Kidney capillary endothelial cell (primary cell): Measurements from ENCODE around the gene ATG13.

Experiments used
- DNase-seq: peaks from one replicate; pipeline ENCODE4 v3.0.0-alpha.2; 2018; ENCODE audit warnings: low spot score

Gene ATG13

DNA sequence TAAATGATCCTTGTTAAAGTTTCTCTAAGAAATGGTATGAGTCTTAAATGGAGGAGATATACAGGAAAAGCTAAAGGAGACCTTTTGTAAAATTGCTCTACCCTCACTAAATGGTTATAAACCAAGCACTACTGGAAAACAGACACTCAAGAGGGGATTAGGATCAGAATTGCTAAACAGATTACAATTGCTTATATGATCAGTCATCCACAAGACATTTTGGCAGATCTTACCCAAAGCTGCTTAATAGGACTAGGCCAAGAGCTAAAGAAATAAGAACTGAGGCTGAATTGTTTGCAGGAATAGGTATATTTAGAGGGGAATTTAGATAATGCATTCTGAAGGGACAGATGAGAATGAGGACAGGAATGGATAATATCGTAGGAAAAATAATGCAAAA lies 9.8 kb upstream of the ATG13 start:
- no peak for DNase-seq

DNA sequence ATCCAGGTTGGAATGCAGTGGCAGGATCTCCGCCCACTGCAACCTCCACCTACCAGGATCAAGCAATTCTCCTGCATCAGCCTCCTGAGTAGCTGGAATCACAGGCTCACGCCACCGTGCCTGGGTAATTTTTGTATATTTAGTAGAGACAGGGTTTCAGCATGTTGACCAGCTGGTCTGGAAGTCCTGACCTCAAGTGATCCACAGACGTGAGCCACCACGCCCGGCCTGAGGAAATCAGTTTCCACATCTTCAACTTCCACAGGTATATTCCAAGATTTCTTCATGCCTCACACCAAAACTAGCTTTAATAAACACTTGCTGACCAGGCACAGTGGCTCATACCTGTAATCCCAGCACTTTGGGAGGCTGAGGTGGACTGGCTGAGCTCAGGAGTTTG lies 8.0 kb upstream of the ATG13 start:
- DNase-seq = no peak

DNA sequence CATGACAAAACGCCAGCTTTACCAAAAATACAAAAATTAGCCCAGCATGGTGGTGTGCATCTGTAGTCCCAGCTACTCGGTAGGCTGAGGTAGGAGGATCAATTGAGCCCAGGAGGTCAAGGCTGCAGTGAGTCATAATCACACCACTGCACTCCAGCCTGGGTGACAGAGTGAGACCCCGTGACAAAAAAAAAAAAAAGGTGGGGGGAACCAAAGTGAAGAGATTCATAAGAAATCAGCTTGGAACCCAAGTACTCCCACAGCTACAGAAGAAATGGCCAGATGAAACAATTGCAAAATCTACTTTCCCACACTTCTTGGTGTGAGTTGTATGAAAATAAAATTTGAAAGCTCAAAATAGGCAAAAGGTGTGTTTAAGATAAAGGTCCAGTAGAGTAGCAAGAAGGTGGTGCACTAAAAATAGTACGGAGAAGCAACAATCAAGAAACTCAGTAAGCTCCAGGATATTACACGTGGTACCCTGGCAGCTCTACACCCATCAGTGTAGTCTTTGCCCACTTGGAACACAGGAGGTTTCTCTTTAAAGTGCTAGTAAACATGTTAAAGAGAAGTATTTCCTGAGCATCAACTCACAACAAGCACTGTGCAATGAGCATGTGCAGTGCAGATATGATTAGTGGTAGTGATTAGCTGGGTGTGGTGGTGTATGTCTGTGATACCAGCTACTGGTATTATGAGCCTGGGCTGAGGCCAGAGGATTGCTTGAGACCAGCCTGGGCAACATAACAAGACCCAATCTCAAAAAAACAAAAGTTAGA lies 5.6 kb upstream of the ATG13 start:
- no peak for DNase-seq

DNA sequence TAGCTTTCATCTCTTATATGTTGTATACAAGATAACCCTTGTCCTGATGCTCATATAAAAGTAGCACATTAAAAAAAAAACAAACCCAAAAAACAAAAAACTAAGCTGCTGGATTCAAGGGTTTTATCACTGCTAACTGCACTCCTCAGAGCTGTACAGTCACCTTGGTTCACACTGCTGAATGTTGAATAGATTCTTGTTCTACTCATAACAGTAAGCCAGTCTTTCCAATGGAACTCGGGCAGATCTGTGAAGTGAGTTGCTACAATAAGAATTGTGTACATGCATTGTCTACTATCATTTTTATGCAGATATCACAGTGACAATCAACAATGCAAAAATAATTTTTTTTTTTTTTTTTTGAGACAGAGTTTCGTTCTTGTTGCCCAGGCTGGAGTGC lies 5.0 kb upstream of the ATG13 start:
- no peak for DNase-seq

DNA sequence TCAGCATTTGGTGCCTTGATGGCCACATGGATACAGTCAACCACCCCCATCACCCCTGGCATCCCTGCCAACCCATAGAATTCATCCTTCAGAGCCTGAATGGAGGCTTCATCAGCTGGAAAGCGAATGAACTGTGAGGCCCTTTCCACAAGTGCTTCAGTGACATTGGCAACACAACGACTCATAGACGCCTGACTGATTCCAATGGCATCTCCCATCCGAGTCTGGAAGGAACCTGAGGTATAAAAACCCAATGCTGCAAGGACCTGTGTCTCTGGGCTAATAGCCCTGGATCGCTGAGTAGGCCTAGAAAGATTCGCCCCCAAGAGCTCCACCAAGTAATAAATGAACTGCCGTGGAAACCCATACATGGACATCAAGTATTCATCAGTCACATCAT lies 1.6 kb upstream of the ATG13 start:
- no peak for DNase-seq

DNA sequence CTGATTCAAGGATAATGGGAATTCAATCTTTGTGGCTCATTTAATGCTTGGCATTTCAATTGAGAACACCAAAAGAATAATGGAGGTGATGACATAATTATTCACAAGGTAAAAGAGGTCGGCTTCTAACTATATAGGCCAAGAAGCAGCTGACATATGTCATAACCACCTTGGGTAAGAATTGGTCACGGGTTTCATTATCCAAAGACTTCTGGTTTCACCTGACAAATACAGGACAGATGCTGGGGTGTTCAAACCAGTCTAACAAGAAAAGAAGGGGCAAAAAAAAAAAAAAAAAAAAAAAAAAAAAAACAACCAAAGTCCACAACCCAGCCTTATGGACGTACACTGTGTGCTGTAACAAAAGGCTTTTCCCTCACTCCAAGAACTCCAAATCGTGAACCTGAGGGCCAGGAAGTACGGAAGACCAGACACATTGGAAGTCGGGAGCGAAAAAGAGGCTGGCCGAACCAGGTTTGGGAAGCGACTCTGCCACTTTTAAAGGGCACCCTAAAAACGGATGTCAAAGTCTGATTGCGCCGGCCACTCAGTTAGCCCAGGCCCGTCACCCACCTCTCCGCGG lies 711 bp upstream of the ATG13 start:
- DNase-seq = no peak

DNA sequence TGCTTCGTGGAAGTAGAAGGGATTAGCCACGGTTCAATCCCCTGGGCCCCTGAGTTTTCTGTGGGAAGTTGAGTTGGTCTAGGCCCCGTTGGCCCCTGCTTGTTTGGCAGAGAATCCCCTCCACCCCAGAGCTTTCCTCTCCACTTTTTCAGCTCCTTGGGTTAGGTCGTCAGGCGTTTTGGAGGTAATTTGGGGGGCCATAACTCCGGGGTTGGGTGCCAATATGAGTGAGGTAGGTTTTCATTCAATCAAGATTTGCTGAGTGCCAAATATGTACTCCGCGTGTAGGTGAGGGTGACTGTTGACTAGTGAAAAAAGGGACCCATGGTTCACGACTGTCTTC lies 590 bp downstream of the ATG13 start:
- no peak for DNase-seq

DNA sequence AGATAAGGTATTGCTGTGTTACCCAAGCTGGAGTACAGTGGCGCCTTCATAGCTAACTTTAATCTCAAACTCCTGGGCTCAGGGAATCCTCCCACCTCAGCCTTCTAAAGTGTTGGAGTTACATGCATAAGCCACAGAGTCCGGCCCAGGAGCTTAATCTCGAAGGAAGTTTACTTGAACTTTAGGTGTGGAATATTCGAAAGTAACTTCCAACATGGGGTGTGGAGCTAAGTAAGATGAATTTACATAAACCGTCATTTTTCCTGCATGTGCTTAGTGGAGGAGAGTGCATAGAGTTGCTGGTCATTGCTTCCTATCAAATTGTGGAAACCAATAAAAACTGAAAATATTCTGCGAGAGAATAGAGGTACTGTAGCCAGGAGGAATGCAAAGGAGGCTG lies 1.5 kb downstream of the ATG13 start:
- no peak for DNase-seq

DNA sequence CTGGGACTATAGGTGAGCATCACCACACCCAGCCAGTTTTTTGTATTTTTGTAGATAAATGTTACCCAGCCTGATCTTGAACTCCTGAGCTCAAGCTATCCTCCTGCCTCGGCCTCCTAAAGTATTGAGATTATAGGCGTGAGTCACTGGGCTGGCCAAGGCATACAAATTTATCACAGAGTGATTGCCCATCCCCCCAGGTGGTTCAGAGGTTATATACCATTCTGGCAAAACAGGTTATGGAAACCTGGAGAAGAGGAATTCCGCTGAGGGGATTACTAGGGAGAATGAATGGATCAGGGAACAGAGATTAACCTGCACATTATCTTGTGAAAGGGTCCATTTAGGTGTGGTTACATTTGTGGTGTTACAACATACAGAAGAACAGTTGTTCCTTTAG lies 8.1 kb downstream of the ATG13 start:
- no peak for DNase-seq

DNA sequence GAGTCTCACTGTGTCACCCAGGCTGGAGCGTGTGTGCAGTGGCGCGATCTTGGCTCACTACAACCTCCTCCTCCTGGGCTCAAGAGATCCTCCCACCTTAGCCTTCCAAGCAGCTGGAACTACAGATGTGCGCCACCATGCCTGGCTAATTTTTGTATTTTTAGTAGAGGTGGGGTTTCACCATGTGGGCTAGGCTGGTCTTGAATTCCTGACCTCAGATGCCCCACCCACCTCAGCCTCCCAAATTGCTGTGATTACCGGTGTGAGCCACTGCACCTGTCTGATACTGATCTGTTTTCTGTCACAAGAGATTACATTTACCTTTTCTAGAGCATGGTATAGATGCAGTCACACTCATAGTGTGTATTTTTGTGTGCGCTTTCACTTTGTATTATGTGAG lies 11.6 kb downstream of the ATG13 start:
- no peak for DNase-seq

DNA sequence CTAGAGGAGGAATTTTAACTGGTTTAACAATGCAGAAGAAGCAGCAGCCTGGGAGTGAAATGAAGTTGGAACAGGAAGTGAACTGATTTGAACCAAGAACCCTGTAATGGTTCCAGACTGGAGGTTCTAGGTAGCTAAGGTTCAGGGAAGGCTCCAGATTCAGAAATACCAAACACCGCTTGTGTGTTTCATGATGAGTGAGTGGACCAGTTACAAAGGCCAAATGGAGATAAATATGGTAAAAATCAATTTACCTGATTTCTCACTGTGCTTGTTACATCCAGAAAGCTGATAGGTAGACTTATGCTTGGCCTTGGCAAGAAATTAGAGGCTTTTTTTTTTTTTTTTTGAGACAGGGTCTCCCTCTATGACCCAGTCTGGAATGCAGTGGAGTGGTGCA lies 12.9 kb downstream of the ATG13 start:
- DNase-seq = no peak

DNA sequence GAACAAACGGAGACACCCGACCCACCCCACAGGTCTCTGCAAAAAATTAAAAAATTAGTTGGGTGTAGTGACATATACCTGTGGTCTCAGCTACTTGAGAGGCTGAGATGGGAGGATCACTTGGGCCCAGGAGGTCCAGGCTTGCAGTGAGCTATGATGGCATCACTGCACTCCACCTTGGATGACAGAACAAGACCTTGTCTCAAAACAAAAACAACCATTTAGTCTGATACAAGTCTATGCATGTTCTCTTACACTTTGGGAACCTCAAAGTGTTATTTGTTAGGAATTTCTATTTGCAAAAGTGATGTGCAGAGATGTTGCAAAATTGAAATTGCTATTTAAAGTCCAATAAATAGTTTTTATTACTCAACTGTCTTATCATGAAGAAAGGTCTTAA lies 14.3 kb downstream of the ATG13 start:
- DNase-seq = no peak

DNA sequence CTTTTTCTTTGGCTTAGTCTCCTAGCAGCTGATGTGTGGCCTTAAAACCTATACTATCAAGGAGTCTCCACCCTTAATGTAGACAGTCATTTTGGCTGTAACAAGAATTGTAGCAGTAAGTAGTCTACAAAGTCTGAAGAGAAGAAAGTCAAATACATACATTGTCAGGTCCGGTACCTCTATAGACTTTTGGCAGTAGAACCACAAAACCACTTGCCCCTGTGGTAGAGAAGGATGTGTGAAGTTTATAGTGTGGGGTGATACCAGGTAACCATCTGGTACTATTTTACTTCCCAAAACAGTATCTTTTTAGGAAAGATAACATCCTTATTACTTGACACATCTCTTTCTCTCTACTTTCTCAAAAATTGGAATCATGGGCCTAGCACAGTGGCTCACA lies 15.1 kb downstream of the ATG13 start:
- DNase-seq = no peak

DNA sequence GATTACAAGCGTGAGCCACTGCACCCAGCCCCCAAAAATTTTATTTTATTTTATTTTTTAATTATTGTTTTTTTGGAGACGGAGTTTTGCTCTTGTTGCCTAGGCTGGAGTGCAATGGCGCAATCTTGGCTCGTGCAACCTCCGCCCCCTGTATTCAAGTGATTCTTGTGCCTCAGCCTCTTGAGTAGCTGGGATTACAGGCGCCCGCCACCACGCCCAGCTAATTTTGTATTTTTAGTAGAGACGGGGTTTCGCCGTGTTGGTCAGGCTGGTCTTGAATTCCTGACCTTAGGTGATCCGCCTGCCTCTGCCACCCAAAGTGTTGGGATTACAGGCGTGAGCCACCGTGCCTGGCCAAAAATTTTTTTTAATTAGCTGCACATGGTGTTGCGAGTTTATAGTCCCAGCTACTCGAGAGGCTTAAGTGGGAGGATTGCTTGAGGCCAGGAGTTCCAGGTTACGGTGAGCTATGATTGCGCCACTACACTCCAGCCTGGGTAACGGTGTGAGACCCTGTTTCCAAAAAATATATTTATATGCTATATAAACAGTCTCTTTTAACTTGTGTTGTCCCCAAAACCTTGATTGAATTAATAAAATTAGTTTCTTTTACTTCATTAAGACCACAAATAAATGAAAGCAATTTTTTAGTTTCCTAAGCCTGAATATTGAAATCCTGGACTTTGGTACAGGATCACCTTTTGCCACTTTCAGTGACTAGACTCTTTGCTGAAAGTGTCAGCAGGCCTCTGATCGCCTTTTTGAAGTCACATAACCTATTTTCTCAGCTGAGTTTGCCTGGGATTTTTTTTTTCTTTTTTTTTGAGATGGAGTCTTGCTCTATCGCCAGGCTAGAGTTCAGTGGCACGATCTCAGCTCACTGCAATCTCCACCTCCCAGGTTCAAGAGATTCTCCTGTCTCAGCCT lies 16.2 kb downstream of the ATG13 start:
- no peak for DNase-seq

DNA sequence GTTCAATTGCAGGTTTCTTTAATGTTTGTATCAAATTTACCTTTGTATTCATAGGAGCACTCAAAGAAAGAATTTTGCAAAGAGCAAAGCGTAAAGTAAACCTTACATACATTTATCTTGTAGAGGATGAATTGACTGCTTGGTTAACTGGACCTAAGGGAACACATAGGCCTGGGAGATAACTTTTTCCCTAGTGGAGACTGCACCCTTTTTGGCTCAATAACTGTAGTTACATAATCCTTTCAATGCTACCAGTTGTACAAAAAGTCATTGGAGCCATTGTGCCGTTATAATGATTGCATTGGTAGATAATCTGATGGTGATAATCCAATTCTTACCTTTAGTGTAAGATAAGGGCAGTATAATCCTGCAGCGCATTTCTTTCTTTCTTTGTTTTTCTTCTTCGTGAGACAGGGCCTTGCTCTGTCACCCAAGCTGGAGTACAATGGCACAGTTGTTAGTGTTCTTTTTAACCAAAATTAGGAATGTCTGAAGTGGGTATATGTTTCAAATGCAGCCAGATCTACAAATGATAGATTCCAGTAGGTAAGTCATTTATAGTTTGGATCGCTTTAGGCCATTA lies 18.3 kb downstream of the ATG13 start:
- DNase-seq = no peak

DNA sequence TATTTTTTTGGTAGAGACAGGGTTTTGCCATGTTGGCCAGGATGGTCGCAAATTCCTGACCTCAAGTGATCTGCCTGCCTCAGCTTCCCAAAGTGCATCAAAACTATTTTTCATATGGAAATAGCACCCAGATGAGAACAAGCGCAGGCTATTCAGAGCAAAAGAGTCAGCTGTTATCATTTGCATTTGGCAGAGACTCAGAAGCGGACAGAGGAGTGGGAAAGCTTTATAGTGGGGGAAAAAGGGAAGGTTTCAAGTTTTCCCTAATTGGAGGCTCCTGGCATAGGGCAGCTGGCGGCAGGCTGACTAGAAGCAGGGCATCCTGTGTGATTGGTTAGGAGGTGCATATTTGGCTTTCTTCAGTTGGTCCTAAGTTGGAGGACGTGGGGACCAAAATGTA lies 20.2 kb downstream of the ATG13 start:
- DNase-seq = no peak

DNA sequence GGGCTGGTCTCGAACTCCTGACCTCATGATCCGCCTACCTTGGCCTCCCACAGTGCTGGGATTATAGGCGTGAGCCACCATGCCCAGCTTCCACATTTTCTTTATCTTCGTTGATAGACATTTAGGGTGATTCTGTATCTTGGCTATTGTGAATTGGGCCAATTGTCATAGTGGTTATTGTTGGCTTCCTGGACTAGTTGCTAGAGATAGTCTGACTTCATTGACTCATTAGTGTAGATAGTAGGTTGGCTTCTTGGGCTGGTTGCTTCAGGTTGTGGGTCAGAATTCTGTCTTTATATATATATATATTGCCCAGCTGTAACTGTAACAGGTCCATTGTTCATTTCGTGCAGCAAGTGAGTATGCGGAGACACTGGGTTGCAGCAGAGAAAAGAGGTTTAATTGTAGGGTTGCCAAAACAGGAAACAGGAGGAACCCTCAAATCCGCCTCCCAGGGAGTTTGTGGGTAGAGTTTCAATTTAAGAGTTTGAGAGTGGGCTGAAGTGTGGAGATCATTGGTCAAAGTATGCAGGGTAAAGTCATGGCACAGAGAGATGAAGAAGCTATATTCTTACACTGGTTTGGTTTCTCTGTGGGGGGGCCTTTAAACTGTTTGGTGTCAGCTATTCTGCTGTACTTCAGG lies 22.0 kb downstream of the ATG13 start:
- no peak for DNase-seq

DNA sequence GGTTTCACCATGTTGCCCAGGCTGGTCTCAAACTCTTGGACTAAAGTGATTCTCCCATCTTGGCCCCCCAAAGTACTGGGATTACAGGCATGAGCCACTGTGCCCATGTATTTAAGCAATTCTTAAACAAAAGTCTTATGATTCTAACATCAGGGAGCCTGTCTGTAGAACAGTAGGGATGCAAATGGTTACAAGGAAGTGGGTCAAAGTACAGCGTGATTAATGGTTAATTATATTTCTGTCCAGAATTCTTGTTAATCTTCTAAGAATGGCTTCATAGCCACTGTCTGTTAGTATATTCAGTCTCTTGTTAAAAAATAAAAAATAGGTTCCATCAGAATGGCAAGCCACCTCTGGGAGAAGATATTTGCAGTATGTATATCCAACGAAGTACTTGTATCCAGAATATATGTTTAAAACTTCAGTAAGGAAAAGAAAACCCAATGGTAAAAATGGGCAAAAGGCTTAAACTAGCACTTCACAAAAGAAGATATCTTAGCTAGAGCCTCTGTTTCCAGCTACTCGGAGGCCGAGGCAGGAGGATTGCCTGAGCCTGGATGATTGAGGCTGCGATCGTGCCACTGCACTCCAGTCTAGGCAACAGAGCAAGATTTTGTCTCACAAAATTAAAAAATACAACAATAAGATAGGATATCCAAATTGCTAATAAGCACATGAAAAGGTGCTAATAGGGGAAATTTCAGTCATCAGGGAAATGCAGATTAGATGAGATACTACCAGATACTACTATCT lies 22.9 kb downstream of the ATG13 start:
- DNase-seq = no peak

DNA sequence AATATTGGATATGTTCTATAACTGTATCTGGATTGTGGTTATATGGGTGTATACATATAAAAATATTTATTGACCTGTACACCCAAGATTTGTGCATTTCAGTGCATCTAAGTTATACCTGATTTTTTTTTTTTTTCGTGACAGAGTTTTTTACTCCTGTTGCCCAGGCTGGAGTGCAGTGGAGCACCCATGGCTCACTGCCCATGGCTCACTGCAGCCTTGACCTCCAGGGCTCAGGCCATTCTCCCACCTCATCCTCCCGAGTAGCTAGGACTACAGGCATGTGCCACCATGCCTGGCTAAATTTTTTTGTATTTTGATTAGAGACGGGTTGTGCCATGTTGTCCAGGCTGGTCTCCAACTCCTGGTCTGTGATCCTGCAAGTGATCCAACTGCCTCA lies 24.3 kb downstream of the ATG13 start:
- no peak for DNase-seq

DNA sequence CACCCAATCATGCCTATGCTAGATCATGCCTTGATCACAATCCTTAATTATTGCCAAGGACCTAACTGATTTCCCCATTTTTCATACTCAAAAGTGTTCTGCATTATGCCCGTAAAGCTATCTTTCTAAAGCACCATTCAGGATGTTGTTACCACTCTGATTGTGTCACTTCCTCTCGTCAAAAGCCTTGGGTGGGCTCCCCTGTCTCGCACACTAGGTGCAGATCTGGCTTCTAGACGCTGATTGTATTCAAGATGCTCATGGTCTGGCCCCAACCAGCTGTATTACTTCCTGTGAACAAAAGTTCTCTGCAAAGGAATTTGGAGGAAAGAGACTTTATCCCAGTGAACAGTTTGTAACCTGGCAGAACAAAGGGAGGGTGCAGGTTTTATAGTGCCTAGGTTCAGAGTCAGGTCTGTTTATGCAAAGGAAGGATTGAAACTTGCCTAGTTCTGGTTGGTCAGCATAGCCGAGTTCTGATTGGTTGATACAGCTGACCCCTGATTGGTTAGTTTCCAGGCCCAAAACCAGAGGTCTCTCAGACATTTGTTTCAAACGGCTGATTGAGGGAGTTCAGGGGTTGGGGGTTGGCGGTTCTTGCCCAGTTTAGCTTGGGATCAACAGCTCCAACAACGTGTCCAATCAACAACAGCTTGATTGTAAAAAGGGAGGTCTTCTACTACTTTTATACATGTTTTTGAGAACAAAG lies 25.4 kb downstream of the ATG13 start:
- DNase-seq = no peak

DNA sequence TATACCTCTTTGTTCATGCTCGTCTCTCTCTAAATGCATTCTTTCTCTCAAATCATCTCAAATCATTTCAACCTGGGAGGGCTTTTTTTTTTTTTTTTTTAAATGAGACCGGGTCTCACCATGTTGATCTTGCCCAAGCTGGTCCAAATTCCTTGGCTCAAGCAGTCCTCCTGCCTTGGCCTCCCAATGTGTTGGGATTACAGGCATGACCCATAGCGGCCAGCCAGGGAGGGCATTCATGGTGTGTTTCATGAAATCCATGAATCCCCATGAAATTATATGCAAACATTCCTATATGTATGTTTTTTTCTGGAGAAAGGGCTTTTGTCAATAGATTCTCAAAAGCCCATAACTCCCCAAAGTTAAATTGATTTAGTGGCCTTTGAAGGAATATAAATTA lies 26.2 kb downstream of the ATG13 start:
- DNase-seq = no peak
